Ectodermal cell (in vitro differentiated cells): ENCODE measurements around the gene CFAP65.

Experiments
- H3K27ac ChIP-seq: 2 replicates; pipeline ENCODE4 v1.7.0; 2013; ENCODE audit warnings: mild to moderate bottlenecking, low read depth, low read length; ENCODE audit not compliant: insufficient read depth, poor library complexity, severe bottlenecking
- H3K27me3 ChIP-seq: 2 replicates; pipeline ENCODE4 v1.7.0; 2013; ENCODE audit warnings: mild to moderate bottlenecking, low read length; ENCODE audit not compliant: insufficient read depth, control insufficient read depth, poor library complexity, severe bottlenecking
- H3K36me3 ChIP-seq: one replicate; pipeline ENCODE4 v1.7.0; 2013; ENCODE audit warnings: low read length; ENCODE audit not compliant: control insufficient read depth, insufficient read depth
- H3K4me1 ChIP-seq: one replicate; pipeline ENCODE4 v1.7.0; 2013; ENCODE audit warnings: low read length; ENCODE audit not compliant: control insufficient read depth, insufficient read depth
- H3K4me3 ChIP-seq: 2 replicates; pipeline ENCODE4 v1.7.0; 2013; ENCODE audit warnings: low read depth, low read length, control low read depth; ENCODE audit not compliant: insufficient read depth
- H3K9me3 ChIP-seq: 2 replicates; pipeline ENCODE4 v1.7.0; 2013; ENCODE audit warnings: mild to moderate bottlenecking, low read length, moderate library complexity; ENCODE audit not compliant: control insufficient read depth
- WGBS, 2 experiments: methylation state at CpG; one replicate each; pipeline ENCODE4 v1.1.7; 2013; ENCODE audit warnings: missing lambda C conversion rate in 2 of 2; 5-methylcytosine and 5-hydroxymethylcytosine counted together

CFAP65 gene

DNA sequence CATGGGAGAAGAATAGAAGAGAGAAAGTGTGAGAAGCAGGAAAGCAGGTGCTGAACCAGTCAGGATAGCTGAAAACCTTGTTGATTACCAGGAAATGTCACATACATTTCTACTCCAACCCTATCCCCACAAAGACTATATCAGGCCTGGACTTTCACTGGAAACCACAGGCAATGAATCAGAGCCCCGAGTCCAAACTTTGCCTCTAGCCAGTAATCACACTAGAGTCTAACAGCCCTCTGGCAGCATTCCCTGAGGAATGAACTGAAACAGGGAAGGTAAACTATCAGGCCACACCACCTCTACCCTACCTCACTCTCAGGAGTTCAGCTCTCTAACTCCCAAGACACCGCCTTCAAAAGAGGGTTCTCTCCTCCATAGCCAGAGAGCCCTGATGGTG lies 38.1 kb upstream of the CFAP65 start:
- H3K27ac ChIP-seq, result no peak overlapping the region
- no peaks in the 10 kb centered on the region for H3K9me3 ChIP-seq
- WGBS, 2 experiments, result 95% methylated on average over 2 of the region's 2 CpGs
- no peaks in the 10 kb centered on the region for H3K4me1 ChIP-seq
- H3K4me3 ChIP-seq, result no peak overlapping the region
- no peaks in the 10 kb centered on the region for H3K36me3 ChIP-seq
- no peaks in the 10 kb centered on the region for H3K27me3 ChIP-seq

GRCh38 chr2:219078951-219079350 lies 37.6 kb upstream of the CFAP65 start:
- Histone ChIP-seq H3K4me1 (no peaks in the 10 kb centered on the region), H3K4me3 (no peak overlapping the region), H3K36me3 (no peaks in the 10 kb centered on the region), H3K27me3 (no peaks in the 10 kb centered on the region), H3K27ac (no peak overlapping the region), H3K9me3 (no peaks in the 10 kb centered on the region)
- 96 to 98% methylated on average over 4 of the region's 4 CpGs for WGBS, 2 experiments

DNA sequence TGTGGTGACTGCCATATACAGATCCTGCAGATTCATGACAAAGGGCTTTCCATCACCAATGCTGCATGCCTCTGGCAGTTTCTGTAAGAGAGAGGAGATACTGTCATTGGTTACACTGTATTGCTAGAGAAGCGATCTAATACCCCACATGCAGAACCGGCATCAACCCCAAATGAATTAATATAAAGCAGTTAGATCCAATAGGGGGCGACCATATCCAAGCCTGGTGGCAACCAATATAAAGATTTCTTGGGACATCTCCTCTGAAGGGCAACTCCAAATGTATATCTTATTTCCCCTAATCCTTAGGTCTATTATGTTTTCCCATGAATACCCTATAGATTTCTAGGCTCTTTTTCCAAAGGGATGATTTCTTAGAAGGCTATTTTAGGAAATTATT lies 36.8 kb upstream of the CFAP65 start:
- no peaks in the 10 kb centered on the region for H3K27me3 ChIP-seq
- H3K36me3 ChIP-seq, result no peaks in the 10 kb centered on the region
- no peaks in the 10 kb centered on the region for H3K4me1 ChIP-seq
- no peak overlapping the region for H3K4me3 ChIP-seq
- H3K9me3 ChIP-seq, result no peaks in the 10 kb centered on the region
- no peak overlapping the region for H3K27ac ChIP-seq
- 57 to 81% methylated on average over 2 to 3 of the region's 3 CpGs for WGBS, 2 experiments

DNA sequence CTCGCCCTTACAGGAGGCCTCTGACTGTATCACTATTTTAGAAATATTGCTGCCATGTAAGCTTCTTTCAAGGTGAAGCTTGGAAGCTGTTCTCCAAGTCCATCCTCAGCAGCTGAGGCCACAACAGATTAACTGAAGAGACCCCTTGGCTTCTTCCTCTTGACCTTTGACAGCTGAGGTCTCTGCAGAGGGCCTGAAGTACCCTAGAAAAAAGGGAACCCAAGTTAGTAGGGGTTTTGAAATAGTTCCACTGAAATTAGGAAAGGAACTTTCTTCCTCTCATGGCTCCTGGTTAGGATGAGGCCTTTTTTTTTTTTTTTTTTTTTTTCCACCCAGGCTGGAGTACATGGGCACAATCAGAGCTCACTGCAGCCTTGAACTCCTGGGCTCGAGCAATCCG lies 34.9 kb upstream of the CFAP65 start:
- no peak overlapping the region for H3K27ac ChIP-seq
- no peak overlapping the region for H3K4me3 ChIP-seq
- H3K4me1 ChIP-seq, result no peaks in the 10 kb centered on the region
- no peaks in the 10 kb centered on the region for H3K9me3 ChIP-seq
- 92 to 94% methylated on average over 3 of the region's 3 CpGs for WGBS, 2 experiments
- H3K36me3 ChIP-seq, result no peaks in the 10 kb centered on the region
- H3K27me3 ChIP-seq, result no peaks in the 10 kb centered on the region

DNA sequence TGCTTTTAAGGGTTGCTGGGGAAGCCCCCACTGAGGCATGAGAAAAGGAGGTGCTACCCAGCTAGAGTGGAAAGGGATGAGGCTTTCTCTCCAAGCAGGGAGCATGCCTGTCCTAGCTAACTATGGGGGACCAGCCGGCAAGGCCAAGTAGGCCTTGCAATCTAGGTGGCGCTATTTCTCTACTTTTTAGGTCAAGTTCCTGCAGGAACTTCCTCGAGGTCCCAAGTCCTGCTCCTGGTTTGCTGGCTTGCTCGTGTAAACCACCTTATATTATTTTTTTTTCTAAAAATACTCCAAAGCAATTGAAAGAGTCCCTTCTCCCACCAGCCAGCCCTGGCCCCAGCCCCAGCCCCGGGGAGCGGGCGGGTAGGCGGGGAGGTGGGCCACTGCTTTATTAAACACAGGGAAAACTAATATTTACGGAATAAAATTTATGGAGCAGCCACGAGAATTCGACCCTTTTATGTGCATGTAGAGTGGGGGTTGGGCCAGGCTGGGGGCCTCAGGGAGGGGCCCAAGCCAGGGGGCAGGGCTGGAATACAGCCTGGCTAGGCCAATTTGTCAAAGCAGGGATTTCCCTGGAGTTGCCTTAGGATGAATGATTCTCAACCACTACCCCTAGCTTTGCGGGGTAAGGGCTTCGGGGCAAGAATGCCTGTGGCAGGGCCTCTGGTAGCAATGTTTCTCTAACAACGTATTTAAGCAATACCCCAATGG lies 32.3 kb upstream of the CFAP65 start:
- 51 to 56% methylated on average over 13 to 14 of the region's 14 CpGs for WGBS, 2 experiments
- Histone ChIP-seq H3K36me3 (no peaks in the 10 kb centered on the region), H3K4me1 (no peaks in the 10 kb centered on the region), H3K4me3 (no peak overlapping the region), H3K9me3 (no peaks in the 10 kb centered on the region), H3K27ac (no peak overlapping the region), H3K27me3 (no peaks in the 10 kb centered on the region)

DNA sequence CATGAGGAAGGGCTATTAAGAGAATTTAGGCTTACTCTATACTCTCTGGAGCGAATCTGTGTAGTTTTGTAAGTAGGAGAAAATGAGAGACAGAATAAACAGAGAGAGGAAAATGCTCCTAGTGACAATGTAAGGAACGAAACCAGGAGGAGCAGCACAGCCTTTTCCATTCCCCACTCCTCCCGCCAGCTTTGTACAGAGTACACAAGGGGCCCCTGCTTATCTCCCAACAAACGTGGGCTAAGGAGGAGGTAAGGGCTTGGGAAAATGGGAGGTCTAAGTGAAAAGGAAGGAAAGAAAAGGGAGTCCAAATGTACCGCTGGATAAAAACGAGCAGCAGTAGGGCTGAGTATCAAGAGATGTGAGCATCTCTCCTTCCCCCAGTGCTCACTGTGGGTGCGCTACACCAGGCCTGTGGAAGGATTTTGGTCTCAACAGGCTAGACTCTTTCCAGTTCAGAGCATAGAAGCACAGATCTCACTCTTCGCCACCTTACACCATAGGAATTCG lies 31.5 kb upstream of the CFAP65 start:
- no peaks in the 10 kb centered on the region for H3K4me1 ChIP-seq
- no peaks in the 10 kb centered on the region for H3K36me3 ChIP-seq
- no peak overlapping the region for H3K27ac ChIP-seq
- WGBS, 2 experiments, result 91 to 96% methylated on average over 9 of the region's 9 CpGs
- H3K4me3 ChIP-seq, result no peak overlapping the region
- no peaks in the 10 kb centered on the region for H3K27me3 ChIP-seq
- H3K9me3 ChIP-seq, result no peaks in the 10 kb centered on the region

GRCh38 chr2:219071131-219071816 lies 30.0 kb upstream of the CFAP65 start:
- WGBS, 2 experiments, result 90 to 94% methylated on average over 6 of the region's 6 CpGs
- no peaks in the 10 kb centered on the region for H3K9me3 ChIP-seq
- no peak overlapping the region for H3K27ac ChIP-seq
- no peaks in the 10 kb centered on the region for H3K27me3 ChIP-seq
- no peak overlapping the region for H3K4me3 ChIP-seq
- no peaks in the 10 kb centered on the region for H3K36me3 ChIP-seq
- no peaks in the 10 kb centered on the region for H3K4me1 ChIP-seq

- peaks cover 48% of the 10 kb centered on the region for H3K27me3 ChIP-seq
- no peaks in the 10 kb centered on the region for H3K4me1 ChIP-seq
- H3K36me3 ChIP-seq, result no peaks in the 10 kb centered on the region
- no peak overlapping the region for H3K27ac ChIP-seq
- H3K4me3 ChIP-seq, result no peak overlapping the region
- no peaks in the 10 kb centered on the region for H3K9me3 ChIP-seq
- 87 to 93% methylated on average over 1 of the region's 1 CpG for WGBS, 2 experiments
Observed at GRCh38 chr2:219065484-219065883, 24.2 kb upstream of the CFAP65 start.

- no peaks in the 10 kb centered on the region for H3K36me3 ChIP-seq
- no peak overlapping the region for H3K4me3 ChIP-seq
- 74 to 88% methylated on average over 6 of the region's 6 CpGs for WGBS, 2 experiments
- peaks cover 83% of the 10 kb centered on the region for H3K27me3 ChIP-seq
- H3K4me1 ChIP-seq, result peaks cover 14% of the 10 kb centered on the region
- H3K9me3 ChIP-seq, result no peaks in the 10 kb centered on the region
- H3K27ac ChIP-seq, result no peak overlapping the region
Observed at GRCh38 chr2:219062081-219062480, 20.8 kb upstream of the CFAP65 start.

DNA sequence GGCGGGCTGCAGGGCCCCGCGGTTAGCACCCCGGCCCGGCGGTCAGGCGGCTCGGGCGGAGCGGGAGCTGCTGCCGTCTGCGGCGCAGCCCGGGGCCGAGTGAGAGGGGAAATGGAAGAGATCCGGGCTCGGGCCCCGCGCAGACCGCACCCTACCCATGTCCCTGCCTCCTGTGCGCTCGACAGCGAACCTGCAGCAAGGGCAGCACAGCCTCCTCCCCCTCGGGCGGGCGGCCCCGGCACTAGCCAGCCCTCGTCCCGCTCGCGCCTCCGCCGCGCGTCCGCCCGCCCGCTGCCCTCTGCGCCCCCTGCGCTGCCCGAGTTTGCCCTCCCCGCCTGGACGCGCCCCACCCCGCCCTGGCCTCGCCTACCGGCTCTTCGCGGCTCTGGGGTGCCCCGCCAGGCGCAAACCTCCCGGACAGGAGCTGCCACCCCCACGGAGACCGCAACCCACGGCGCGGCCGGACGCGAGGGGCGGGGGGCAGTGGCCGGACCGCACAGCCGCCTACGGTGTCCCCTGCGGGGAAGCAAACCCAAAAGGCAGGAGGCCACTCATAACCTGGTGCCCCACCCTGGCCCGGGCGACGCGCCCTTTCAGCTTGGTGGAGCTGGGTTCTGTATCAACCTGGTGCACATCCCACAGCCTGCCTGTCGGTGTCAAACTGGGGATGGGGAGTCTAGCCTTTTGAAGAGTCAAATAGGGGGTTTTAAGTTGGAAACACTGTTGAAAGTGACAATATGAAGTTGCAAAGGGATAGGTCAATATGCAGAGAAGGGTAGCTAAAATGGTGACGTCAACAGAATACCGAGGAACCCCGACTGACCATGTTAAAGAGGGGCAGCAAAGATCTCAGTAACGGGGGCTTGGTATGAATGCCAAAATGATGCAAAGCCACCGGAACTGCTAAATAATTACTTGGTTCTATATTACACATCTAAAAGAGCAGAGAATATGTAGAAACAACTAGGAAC lies 19.8 kb upstream of the CFAP65 start, which contains the start of gene IHH:
Gene IHH (minus strand): TSS at position 101 of the 971 bp plus-strand sequence. CDS start 454 bp downstream, outside the sequence.
- peaks cover 92% of the 10 kb centered on the region for H3K27me3 ChIP-seq
- H3K4me3 ChIP-seq, result peak within 1 kb of the TSS; percentile 12
- WGBS, 2 experiments, result 1 to 3% methylated on average over 75 to 76 of the region's 76 CpGs

More for the DNA sequence above, 19.8 kb upstream of the CFAP65 start, which contains the start of gene IHH:
- H3K4me1 ChIP-seq, result peaks cover 14% of the 10 kb centered on the region
- H3K36me3 ChIP-seq, result no peaks in the 10 kb centered on the region
- H3K27ac ChIP-seq, result no peak within 1 kb of the TSS
- no peaks in the 10 kb centered on the region for H3K9me3 ChIP-seq
